H9 (cell line): ENCODE data around the gene PLA2G4E. TPM values are rescaled to one million over a fixed set of nuclear protein-coding genes. Genes with fewer than 3 reads are reported as not detected.

Experiments
- DNase-seq: peaks from one replicate; pipeline ENCODE4 v3.0.0-alpha.2; 2017
- H2AFZ ChIP-seq: one replicate; pipeline ENCODE4 v1.6.1; 2013; ENCODE audit warnings: mild to moderate bottlenecking, low read length, control low read depth, moderate library complexity
- H2AK5ac ChIP-seq: 2 replicates; pipeline ENCODE4 v1.6.1; 2013; ENCODE audit warnings: low read length, control low read depth, mixed read lengths; ENCODE audit not compliant: insufficient read length
- H2BK120ac ChIP-seq: one replicate; pipeline ENCODE4 v1.6.1; 2013; ENCODE audit warnings: low read depth, mild to moderate bottlenecking, low read length, control low read depth, inconsistent platforms; ENCODE audit not compliant: poor library complexity, severe bottlenecking
- H2BK12ac ChIP-seq: 2 replicates; pipeline ENCODE4 v1.6.1; 2013; ENCODE audit warnings: low read length, control low read depth, mixed read lengths, low read depth; ENCODE audit not compliant: insufficient read length
- H2BK15ac ChIP-seq: 2 replicates; pipeline ENCODE4 v1.6.1; 2013; ENCODE audit warnings: low read depth, low read length, control low read depth
- H2BK20ac ChIP-seq: one replicate; pipeline ENCODE4 v1.6.1; 2013; ENCODE audit warnings: low read depth, mild to moderate bottlenecking, low read length, control low read depth, inconsistent platforms; ENCODE audit not compliant: poor library complexity, severe bottlenecking
- H2BK5ac ChIP-seq: 2 replicates; pipeline ENCODE4 v1.6.1; 2013; ENCODE audit warnings: low read length, control low read depth, mixed read lengths; ENCODE audit not compliant: insufficient read length
- H3K14ac ChIP-seq: 2 replicates; pipeline ENCODE4 v1.6.1; 2013; ENCODE audit warnings: low read length, control low read depth; ENCODE audit not compliant: insufficient read depth
- H3K18ac ChIP-seq: 2 replicates; pipeline ENCODE4 v1.6.1; 2013; ENCODE audit warnings: low read depth, mild to moderate bottlenecking, mixed read lengths, low read length, control low read depth; ENCODE audit not compliant: insufficient read length
- H3K23ac ChIP-seq: 2 replicates; pipeline ENCODE4 v1.6.1; 2013; ENCODE audit warnings: low read length, control low read depth, mixed read lengths, low read depth; ENCODE audit not compliant: insufficient read length
- H3K23me2 ChIP-seq: 2 replicates; pipeline ENCODE4 v1.6.1; 2013; ENCODE audit warnings: low read depth, mild to moderate bottlenecking, mixed read lengths, low read length, control low read depth; ENCODE audit not compliant: insufficient read length, poor library complexity, severe bottlenecking
- H3K27ac ChIP-seq: 2 replicates; pipeline ENCODE4 v1.5.1; 2013; ENCODE audit warnings: low read length, control low read depth, mixed read lengths, low read depth; ENCODE audit not compliant: insufficient read length
- H3K27me3 ChIP-seq: 2 replicates; pipeline ENCODE4 v1.6.1; 2013; ENCODE audit warnings: low read length, control low read depth, inconsistent platforms; ENCODE audit not compliant: insufficient read depth
- H3K4ac ChIP-seq: 2 replicates; pipeline ENCODE4 v1.6.1; 2013; ENCODE audit warnings: low read depth, mild to moderate bottlenecking, control low read depth, inconsistent platforms, low read length, moderate library complexity
- H3K4me1 ChIP-seq: 2 replicates; pipeline ENCODE4 v1.6.1; 2013; ENCODE audit warnings: low read length, control low read depth, inconsistent platforms; ENCODE audit not compliant: insufficient read depth
- H3K4me2 ChIP-seq: 2 replicates; pipeline ENCODE4 v1.6.1; 2013; ENCODE audit warnings: low read length, control low read depth, mixed read lengths; ENCODE audit not compliant: insufficient read length, insufficient read depth
- H3K56ac ChIP-seq: 2 replicates; pipeline ENCODE4 v1.6.1; 2013; ENCODE audit warnings: low read depth, mild to moderate bottlenecking, mixed read lengths, low read length, control low read depth; ENCODE audit not compliant: insufficient read length
- H3K79me1 ChIP-seq: 2 replicates; pipeline ENCODE4 v1.6.1; 2013; ENCODE audit warnings: low read depth, mild to moderate bottlenecking, moderate library complexity, low read length, control low read depth, inconsistent platforms; ENCODE audit not compliant: insufficient read depth, poor library complexity, severe bottlenecking
- H3K79me2 ChIP-seq: 2 replicates; pipeline ENCODE4 v1.6.1; 2013; ENCODE audit warnings: low read length, control low read depth, inconsistent platforms; ENCODE audit not compliant: insufficient read depth
- H3K9ac ChIP-seq: 2 replicates; pipeline ENCODE4 v1.6.1; 2013; ENCODE audit warnings: low read length, control low read depth, mixed read lengths; ENCODE audit not compliant: insufficient read length; ENCODE audit errors: extremely low read depth
- H3K9me3 ChIP-seq: one replicate; pipeline ENCODE4 v1.6.1; 2013; ENCODE audit warnings: low read depth, low read length, inconsistent platforms; ENCODE audit not compliant: control insufficient read depth
- H3T11ph ChIP-seq: one replicate; pipeline ENCODE4 v1.6.1; 2013; ENCODE audit warnings: mild to moderate bottlenecking, low read length, control low read depth, inconsistent platforms
- H4K20me1 ChIP-seq: one replicate; pipeline ENCODE4 v1.6.1; 2013; ENCODE audit not compliant: control insufficient read depth, insufficient read length, insufficient read depth
- H4K5ac ChIP-seq: 2 replicates; pipeline ENCODE4 v1.6.1; 2013; ENCODE audit warnings: low read depth, mild to moderate bottlenecking, mixed read lengths, low read length, control low read depth; ENCODE audit not compliant: insufficient read length
- H4K8ac ChIP-seq: replicated peaks from 2 replicates; pipeline ENCODE4 v1.6.1; 2013; ENCODE audit warnings: low read length, control low read depth, mixed read lengths, low read depth; ENCODE audit not compliant: insufficient read length
- H4K91ac ChIP-seq: 2 replicates; pipeline ENCODE4 v1.6.1; 2013; ENCODE audit warnings: low read depth, mild to moderate bottlenecking, moderate library complexity, mixed read lengths, low read length, control low read depth; ENCODE audit not compliant: insufficient read length
- H3K27ac Mint-ChIP-seq, 3 experiments: 2 replicates in 2 of 3; 3 replicates in 1 of 3; pipeline ENCODE4 v1.8.0; 2020 to 2021; ENCODE audit warnings: mixed read lengths in 3 of 3, mild to moderate bottlenecking in 1 of 3, moderate library complexity in 1 of 3
- H3K27me3 Mint-ChIP-seq: 2 replicates; pipeline ENCODE4 v1.8.0; 2021; ENCODE audit warnings: low read depth, mild to moderate bottlenecking, moderate library complexity, mixed read lengths
- H3K36me3 Mint-ChIP-seq, 3 experiments: 2 replicates in 2 of 3; 3 replicates in 1 of 3; pipeline ENCODE4 v1.8.0; 2020 to 2021; ENCODE audit warnings: low read depth in 3 of 3, mixed read lengths in 3 of 3; ENCODE audit not compliant: insufficient read depth in 1 of 3
- H3K4me1 Mint-ChIP-seq, 2 experiments: 2 replicates each; pipeline ENCODE4 v1.8.0; 2020; ENCODE audit warnings: mixed read lengths in 2 of 2
- H3K4me3 Mint-ChIP-seq, 2 experiments: 2 replicates in 1 of 2; 3 replicates in 1 of 2; pipeline ENCODE4 v1.8.0; 2020 to 2021; ENCODE audit warnings: mild to moderate bottlenecking in 2 of 2, mixed read lengths in 2 of 2, moderate library complexity in 1 of 2
- H3K9me3 Mint-ChIP-seq, 2 experiments: 2 replicates in 1 of 2; 3 replicates in 1 of 2; pipeline ENCODE4 v1.8.0; 2020; ENCODE audit warnings: mild to moderate bottlenecking in 2 of 2, mixed read lengths in 2 of 2, moderate library complexity in 1 of 2
- CTCF ChIP-seq: fragments of 200-600 bp; sonication (generic); conservative IDR thresholded peaks from 3 replicates; pipeline ENCODE4 v1.8.0; 2021; ENCODE audit warnings: antibody characterized with exemption, mild to moderate bottlenecking
- WGBS: extraction: QIAGEN DNeasy Blood & Tissue Kit; methylation state at CpG from one replicate; pipeline ENCODE4 v1.1.7; 2013; ENCODE audit warnings: missing lambda C conversion rate, low lambda C conversion rate, mixed read lengths; ENCODE audit not compliant: insufficient read length; ENCODE audit errors: extremely low coverage; 5-methylcytosine and 5-hydroxymethylcytosine counted together
- total RNA-seq: library from RNA; stranded (reverse); gene quantifications from 2 replicates; pipeline ENCODE4 v1.2.1, GENCODE V29; 2021

PLA2G4E gene
- total RNA-seq, 1 experiment from 2014 or later: not detected

- Histone ChIP-seq H3K23ac (no peak overlapping the region), H3K27me3 (no peaks in the 10 kb centered on the region), H3K23me2 (no peaks in the 10 kb centered on the region), H3K9me3 (no peaks in the 10 kb centered on the region), H2BK120ac (no peak overlapping the region), H4K8ac (no peak overlapping the region), H3K27ac (no peak overlapping the region), H3K14ac (no peak overlapping the region; the same call in 1 of the 2 replicates), H3K4me1 (no peaks in the 10 kb centered on the region), H3K79me1 (no peaks in the 10 kb centered on the region), H3K56ac (no peak overlapping the region), H2BK20ac (no peak overlapping the region), H2AFZ (no peak overlapping the region), H4K20me1 (no peaks in the 10 kb centered on the region), H3K18ac (no peak overlapping the region), H3K79me2 (no peaks in the 10 kb centered on the region), H3K4me2 (no peak overlapping the region), H3T11ph (no peak overlapping the region), H3K9ac (no peak overlapping the region), H2BK12ac (no peak overlapping the region), H4K5ac (no peak overlapping the region), H2BK15ac (no peak overlapping the region), H3K4ac (no peak overlapping the region), H2AK5ac (no peak overlapping the region), H2BK5ac (no peak overlapping the region), H4K91ac (no peak overlapping the region)
- no peak for DNase-seq
- TF ChIP-seq CTCF: no peak
- H3K4me1 Mint-ChIP-seq: peaks cover 5 to 27% of the 10 kb centered on the region in 2 experiments
- peaks cover 7 to 31% (median 23%) of the 10 kb centered on the region in 3 experiments; a peak in 6 of 7 replicates for H3K36me3 Mint-ChIP-seq
- H3K4me3 Mint-ChIP-seq: no peak overlapping the region
- H3K27me3 Mint-ChIP-seq: no peaks in the 10 kb centered on the region
- no peaks in the 10 kb centered on the region for H3K9me3 Mint-ChIP-seq
- peak overlapping the region in 2 of 3 experiments; percentile 68 to 71; a peak in 2 of 7 replicates for H3K27ac Mint-ChIP-seq
- no CpG with 5 or more reads among the region's 6 CpGs for WGBS
Measured at GRCh38 chr15:41943543-41944312, 77.1 kb downstream of the PLA2G4E start.
